Osteoblast (primary cell): ENCODE data around the gene MOGAT3. TPM values are rescaled to one million over a fixed set of nuclear protein-coding genes. Genes with fewer than 3 reads are reported as not detected.

Experiments
- DNase-seq: peaks from one replicate; pipeline ENCODE4 v3.0.0; 2011; ENCODE audit warnings: low spot score, mixed read lengths; ENCODE audit not compliant: insufficient read length; ENCODE audit errors: missing footprints
- H2AFZ ChIP-seq: 2 replicates; pipeline ENCODE4 v1.6.0; 2011; ENCODE audit warnings: mild to moderate bottlenecking, low read length
- H3K27ac ChIP-seq: 2 replicates; pipeline ENCODE4 v1.5.1; 2011; ENCODE audit warnings: mild to moderate bottlenecking, low read depth, low read length, moderate library complexity
- H3K27me3 ChIP-seq: 2 replicates; pipeline ENCODE4 v1.6.0; 2012; ENCODE audit warnings: mild to moderate bottlenecking, control low read depth, inconsistent platforms, low read length, moderate library complexity; ENCODE audit not compliant: insufficient read depth
- H3K36me3 ChIP-seq: 2 replicates; pipeline ENCODE4 v1.5.1; 2011; ENCODE audit warnings: mild to moderate bottlenecking, low read length, control low read depth, moderate library complexity; ENCODE audit not compliant: insufficient read depth
- H3K4me1 ChIP-seq: 2 replicates; pipeline ENCODE4 v1.5.1; 2011; ENCODE audit warnings: mild to moderate bottlenecking, low read length, control low read depth, moderate library complexity; ENCODE audit not compliant: insufficient read depth
- H3K4me2 ChIP-seq: 2 replicates; pipeline ENCODE4 v1.6.0; 2011; ENCODE audit warnings: mild to moderate bottlenecking, low read length; ENCODE audit not compliant: insufficient read depth
- H3K4me3 ChIP-seq: fragments of 200-600 bp; sonication (generic); 3 replicates; pipeline ENCODE4 v1.5.1; 2012; ENCODE audit warnings: mild to moderate bottlenecking, low read length, inconsistent platforms; ENCODE audit not compliant: insufficient read depth
- H3K79me2 ChIP-seq: 2 replicates; pipeline ENCODE4 v1.6.0; 2012; ENCODE audit warnings: mild to moderate bottlenecking, low read length, control low read depth, inconsistent platforms; ENCODE audit not compliant: insufficient read depth
- H3K9me3 ChIP-seq: 2 replicates; pipeline ENCODE4 v1.5.1; 2011; ENCODE audit warnings: low read depth, low read length, control low read depth
- H4K20me1 ChIP-seq: 2 replicates; pipeline ENCODE4 v1.6.0; 2012; ENCODE audit warnings: mild to moderate bottlenecking, low read length, control low read depth; ENCODE audit not compliant: insufficient read depth
- total RNA-seq: library from RNA; depleted of rRNA; stranded (reverse); fragments of >200 nt; gene quantifications from 2 replicates; pipeline ENCODE4 v1.2.3, GENCODE V29; 2012
- TF ChIP-seq, protein P1 (sequence below): IDR thresholded peaks from 2 replicates; pipeline ENCODE4 v1.5.1; 2011; ENCODE audit warnings: mild to moderate bottlenecking, low read depth, low read length, moderate library complexity; ENCODE audit errors: extremely low read depth

Gene MOGAT3
- total RNA-seq, 1 donor: not detected

- Histone ChIP-seq H3K36me3 (peaks cover 29% of the 10 kb centered on the region), H3K79me2 (peaks cover 69% of the 10 kb centered on the region), H2AFZ (peak within 1 kb of the TSS; percentile 99), H3K4me2 (peak within 1 kb of the TSS; percentile 99), H3K4me3 (peak within 1 kb of the TSS; percentile 99), H3K9me3 (no peaks in the 10 kb centered on the region), H4K20me1 (peaks cover 19% of the 10 kb centered on the region), H3K27ac (peak within 1 kb of the TSS; percentile 87), H3K4me1 (peaks cover 12% of the 10 kb centered on the region), H3K27me3 (no peaks in the 10 kb centered on the region)
- DNase-seq: peak; percentile 98
- TF ChIP-seq, protein P1, sequence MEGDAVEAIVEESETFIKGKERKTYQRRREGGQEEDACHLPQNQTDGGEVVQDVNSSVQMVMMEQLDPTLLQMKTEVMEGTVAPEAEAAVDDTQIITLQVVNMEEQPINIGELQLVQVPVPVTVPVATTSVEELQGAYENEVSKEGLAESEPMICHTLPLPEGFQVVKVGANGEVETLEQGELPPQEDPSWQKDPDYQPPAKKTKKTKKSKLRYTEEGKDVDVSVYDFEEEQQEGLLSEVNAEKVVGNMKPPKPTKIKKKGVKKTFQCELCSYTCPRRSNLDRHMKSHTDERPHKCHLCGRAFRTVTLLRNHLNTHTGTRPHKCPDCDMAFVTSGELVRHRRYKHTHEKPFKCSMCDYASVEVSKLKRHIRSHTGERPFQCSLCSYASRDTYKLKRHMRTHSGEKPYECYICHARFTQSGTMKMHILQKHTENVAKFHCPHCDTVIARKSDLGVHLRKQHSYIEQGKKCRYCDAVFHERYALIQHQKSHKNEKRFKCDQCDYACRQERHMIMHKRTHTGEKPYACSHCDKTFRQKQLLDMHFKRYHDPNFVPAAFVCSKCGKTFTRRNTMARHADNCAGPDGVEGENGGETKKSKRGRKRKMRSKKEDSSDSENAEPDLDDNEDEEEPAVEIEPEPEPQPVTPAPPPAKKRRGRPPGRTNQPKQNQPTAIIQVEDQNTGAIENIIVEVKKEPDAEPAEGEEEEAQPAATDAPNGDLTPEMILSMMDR: peak; percentile 80
These were observed 43.7 kb upstream of the MOGAT3 start, which contains the start of gene FIS1 for GRCh38 chr7:101244375-101245146. Gene FIS1 (minus strand): TSS chr7:101245081. CDS start chr7:101245004, 77 bp downstream.

- Histone ChIP-seq H3K4me2 (peak overlapping the region; percentile 99), H3K9me3 (no peaks in the 10 kb centered on the region), H3K27ac (peak overlapping the region; percentile 87), H3K4me1 (peaks cover 12% of the 10 kb centered on the region), H3K79me2 (peaks cover 62% of the 10 kb centered on the region), H3K36me3 (peaks cover 26% of the 10 kb centered on the region), H2AFZ (peak overlapping the region; percentile 99), H3K27me3 (no peaks in the 10 kb centered on the region), H4K20me1 (peaks cover 19% of the 10 kb centered on the region), H3K4me3 (peak overlapping the region; percentile 99)
- TF ChIP-seq, protein P1: no peak
- DNase-seq: peak; percentile 8
These were observed 43.0 kb upstream of the MOGAT3 start for GRCh38 chr7:101243646-101244374.

DNA sequence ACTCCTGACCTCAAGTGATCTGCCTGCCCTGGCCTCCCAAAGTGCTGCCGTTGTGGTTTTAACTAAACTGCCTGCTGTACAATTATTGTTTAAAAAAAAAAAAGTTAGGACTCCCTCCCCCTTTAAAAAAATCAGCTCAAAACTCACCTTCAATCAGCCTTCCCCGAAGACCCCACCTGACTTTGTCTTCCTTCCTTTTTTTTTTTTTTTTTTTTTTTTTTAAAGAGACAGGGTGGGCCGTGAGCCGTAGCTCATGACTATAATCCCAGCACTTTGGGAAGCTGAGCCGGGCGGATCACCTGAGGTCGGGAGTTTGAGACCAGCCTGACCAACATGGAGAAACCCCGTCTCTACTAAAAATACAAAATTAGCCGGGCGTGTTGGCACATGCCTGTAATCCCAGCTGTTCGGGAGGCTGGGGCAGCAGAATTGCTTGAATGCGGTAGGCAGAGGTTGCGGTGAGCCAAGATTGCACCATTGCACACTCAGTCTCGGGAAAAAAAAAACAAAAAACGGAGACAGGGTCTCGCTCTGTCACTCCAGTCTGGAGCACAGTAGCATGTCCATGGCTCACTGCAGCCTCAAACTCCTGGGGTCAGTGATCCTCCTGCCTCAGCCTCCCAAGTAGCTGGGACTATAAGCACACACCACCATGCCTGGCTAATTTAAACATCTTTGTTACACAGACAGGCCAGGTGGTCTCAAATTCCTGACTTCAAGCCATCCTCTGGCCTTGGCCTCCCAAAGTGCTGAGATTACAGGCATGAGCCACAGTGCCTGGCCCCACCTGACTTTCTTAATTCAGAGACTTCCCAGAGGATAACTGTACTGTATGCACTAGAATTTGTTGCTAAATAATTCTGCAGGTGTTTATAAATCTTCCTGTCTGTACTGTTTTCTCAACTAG lies 40.9 kb upstream of the MOGAT3 start:
- no peaks in the 10 kb centered on the region for H3K27me3 ChIP-seq
- peaks cover 16% of the 10 kb centered on the region for H4K20me1 ChIP-seq
- H3K27ac ChIP-seq: no peak overlapping the region
- no peak overlapping the region for H3K4me2 ChIP-seq
- H3K9me3 ChIP-seq: no peaks in the 10 kb centered on the region
- H3K4me3 ChIP-seq: no peak overlapping the region
- H2AFZ ChIP-seq: no peak overlapping the region
- H3K36me3 ChIP-seq: peaks cover 22% of the 10 kb centered on the region
- TF ChIP-seq, protein P1: no peak
- peaks cover 50% of the 10 kb centered on the region for H3K79me2 ChIP-seq
- DNase-seq: no peak
- peaks cover 12% of the 10 kb centered on the region for H3K4me1 ChIP-seq
